Left renal pelvis (tissue), 4 donors: Measurements from ENCODE around the gene ABLIM2. TPM values are rescaled to one million over a fixed set of nuclear protein-coding genes. Genes with fewer than 3 reads are reported as not detected.

Source experiments
- DNase-seq, 4 donors: peaks; one replicate each; pipeline ENCODE4 v3.0.0-alpha.2; 2013; ENCODE audit warnings: low read depth in 4 of 4, low spot score in 3 of 4
- polyA plus RNA-seq, 4 donors: library from polyadenylated mRNA; unstranded; fragments of 120-200 nt; gene quantifications; one replicate each; pipeline ENCODE4 v1.2.1, GENCODE V29; 2013; ENCODE audit not compliant: insufficient read length in 4 of 4

ABLIM2 gene
- polyA plus RNA-seq, 4 donors: 1.8 to 7.0 (median 6.1) TPM

GRCh38 chr4:8160572-8160971, 2.0 kb upstream of the ABLIM2 start:
- no peak for DNase-seq

- DNase-seq: no peak
Measured at GRCh38 chr4:8160233-8160560, 1.6 kb upstream of the ABLIM2 start.

- DNase-seq: no peak
Measured at GRCh38 chr4:8159537-8160232, 1.1 kb upstream of the ABLIM2 start.

DNA sequence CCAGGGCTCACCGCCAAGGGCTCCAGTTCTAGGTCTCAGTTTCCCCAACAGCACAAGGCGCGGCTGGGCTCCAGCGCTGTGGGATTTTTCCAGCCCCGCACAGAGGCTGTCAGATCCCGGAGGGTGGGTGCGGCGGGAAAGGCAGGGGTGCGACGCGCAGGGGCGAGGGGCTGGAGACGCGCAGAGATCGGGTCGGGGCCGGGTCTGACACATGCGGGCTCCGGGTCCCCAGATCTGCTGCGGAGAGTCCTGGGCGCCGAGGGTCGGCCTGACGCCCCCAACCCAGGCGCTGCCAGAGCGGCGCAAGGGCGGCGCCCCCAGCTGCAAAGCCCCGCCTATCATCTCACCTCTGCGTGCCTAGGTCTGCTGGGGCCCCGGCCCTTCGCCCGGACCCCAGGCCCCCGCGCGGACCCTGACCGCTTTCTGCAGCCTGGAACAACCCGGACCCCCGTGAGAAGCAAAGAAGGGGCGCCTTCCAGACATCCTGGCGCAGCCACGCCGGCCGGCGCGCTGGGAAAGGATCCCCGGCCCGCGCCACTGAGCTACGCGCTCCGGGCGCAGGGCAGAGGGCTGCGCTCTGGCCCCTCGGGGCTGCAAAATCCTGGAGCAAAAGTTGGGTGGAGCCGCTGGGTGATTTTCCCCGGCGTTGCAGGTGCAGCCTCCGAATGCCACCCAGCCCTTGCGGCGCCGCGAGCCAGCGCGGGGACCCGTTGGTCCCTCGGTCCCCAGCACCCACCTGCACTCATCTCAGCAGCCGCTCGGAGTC, 486 bp downstream of the ABLIM2 start:
- DNase-seq: no peak

GRCh38 chr4:8157496-8157895, 1.1 kb downstream of the ABLIM2 start:
- no peak for DNase-seq

GRCh38 chr4:8156617-8157016, 2.0 kb downstream of the ABLIM2 start:
- no peak for DNase-seq

DNA sequence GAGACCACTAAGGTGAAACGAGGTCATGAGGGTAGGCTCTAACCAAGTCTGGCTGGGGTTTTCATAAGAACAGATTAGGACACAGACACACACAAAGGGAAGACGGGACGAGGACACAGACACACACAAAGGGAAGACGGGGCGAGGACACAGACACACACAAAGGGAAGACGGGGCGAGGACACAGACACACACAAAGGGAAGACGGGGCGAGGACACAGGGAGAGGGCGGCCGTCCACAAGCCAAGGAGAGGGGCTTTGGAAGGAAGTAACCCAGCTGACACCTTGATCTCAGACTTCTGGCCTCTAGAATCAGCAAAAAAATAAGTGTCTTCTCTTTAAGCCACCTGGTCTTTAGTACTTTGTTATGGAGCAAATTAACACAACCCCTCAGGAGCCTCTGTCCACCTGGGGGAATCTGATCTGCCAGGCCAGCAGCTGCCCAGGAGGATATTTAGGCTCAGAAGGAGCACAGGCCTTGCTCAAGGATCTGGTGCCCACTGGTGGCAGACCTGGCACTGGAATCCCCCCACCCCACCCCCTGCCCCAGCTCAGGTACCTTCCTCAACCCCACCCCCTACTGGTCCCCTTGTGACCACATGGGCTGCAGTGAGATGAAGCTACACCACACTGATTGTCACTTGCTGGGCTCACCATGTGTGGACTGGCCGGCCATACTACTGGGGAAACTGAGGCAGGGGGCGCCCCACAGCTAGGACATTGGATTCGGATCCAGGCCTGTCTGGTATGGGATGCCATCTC, 2.8 kb downstream of the ABLIM2 start:
- DNase-seq: no peak

DNA sequence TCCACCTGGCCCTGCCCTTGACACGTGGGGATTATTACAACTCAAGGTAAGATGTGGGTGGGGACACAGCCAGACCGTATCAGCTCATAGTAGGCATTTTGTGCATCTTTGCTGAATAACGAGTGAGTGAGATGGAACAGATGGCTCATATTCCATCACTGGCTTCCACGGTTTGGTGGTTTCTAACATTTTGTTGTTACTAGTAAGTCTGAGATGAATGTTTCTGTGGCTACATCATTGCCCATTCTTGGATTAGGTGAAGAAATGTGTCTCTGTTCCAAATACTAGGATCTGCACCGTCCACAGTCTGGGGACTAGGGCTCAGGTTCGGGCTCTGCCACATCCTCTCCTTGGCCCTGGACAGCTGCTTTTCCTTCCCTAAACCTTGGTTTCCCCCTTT, 3.6 kb downstream of the ABLIM2 start:
- no peak for DNase-seq

GRCh38 chr4:8153441-8153840, 5.2 kb downstream of the ABLIM2 start:
- no peak for DNase-seq

DNA sequence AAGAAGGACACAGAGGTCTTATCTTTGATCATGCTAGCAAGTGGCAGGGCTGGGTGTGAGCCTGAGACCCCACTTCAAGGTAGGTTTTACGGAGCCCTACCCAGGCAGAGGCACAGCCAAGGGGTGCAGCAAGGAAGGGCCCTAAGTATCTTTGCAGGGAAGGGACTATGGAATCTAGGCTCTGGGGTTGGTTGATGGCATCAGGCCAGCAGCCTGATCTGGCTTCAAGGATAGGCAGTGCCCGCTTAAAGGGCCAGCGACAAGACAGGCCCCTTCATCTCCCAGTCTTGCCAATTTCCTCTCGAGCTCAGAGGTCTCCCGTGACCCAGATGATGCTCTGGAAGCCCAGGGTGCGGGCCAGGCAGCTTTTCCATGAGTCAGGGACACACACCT, 5.8 kb downstream of the ABLIM2 start:
- no peak for DNase-seq

- no peak for DNase-seq
Measured at GRCh38 chr4:8152090-8152864, 6.3 kb downstream of the ABLIM2 start.

DNA sequence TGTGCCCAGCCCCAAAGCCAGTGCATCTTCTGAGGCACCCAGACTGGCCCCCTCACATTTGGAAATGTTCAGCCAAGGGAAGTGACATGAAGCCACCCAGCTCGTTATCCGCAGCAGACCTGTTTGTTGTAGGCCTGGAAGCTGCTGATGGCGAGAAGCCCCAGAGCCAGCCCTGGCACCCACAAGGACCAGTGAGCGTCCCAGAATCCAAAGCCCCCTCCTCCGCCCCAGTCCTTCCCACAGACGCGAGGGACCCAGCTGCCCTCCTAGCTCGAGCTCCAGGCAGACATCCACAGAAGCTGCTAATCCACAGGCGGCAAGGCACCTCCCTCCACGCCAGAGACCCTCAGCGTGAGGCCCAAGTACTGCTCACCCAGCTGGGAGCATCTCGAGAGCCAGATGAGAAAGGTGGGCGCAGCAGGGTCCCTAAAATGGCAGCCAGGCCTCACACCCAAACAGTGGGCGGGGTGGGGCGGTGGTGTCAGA, 7.4 kb downstream of the ABLIM2 start:
- no peak for DNase-seq

- DNase-seq: no peak
Measured at GRCh38 chr4:8150152-8151090, 8.2 kb downstream of the ABLIM2 start.

DNA sequence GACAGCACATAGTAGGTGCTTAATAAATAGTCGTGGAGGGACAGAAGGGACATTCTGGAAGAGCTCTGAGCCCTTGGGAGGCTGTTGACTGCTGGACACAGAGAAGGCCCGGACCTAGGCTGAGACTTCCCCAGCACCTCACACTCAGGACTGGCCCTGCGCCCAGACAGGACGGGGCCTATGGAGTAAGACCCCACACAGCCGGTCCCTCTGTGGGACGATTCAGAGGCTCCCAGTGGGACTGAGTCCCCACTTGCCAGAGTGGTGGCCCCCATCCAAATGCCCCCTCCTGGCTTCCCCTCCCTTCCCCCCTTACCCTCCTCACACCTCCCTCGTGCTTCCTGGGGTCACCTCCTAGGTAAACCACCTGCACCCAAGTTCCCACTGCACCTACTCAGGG, 8.9 kb downstream of the ABLIM2 start:
- no peak for DNase-seq

DNA sequence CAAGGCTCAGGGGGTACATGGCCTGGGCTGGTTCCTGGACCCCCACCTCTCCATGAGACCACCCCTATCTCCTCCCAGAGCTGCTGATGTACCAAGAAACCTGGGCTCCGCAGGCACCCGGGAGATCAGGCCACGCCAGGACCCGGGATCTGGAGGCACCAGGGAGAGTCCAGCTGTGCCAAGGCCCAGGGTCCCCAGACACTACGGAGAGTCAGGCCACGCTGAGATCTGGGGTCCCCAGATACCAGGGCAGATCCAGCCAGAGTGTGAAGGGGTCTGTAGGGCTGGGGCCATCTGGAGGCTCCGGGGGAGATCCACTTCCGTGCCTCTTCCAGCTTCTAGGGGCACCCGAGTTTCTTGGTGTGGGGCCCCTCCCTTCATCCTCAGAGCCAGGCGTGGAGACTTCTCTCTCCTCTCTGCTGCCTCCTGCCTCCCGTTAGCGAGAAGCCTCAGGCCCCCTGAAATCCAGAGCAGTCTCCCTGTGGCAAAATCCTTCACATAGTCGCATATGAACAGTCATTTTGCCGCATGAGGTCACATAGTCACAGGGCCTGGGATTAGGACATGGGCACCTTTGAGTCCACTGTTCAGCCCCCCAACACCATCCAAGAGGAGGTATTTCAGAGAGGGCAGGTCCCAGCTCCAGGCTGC, 9.7 kb downstream of the ABLIM2 start:
- no peak for DNase-seq

GRCh38 chr4:8148159-8148558, 10.5 kb downstream of the ABLIM2 start:
- DNase-seq: no peak

GRCh38 chr4:8147231-8147970, 11.2 kb downstream of the ABLIM2 start:
- no peak for DNase-seq

- no peak for DNase-seq
Measured at GRCh38 chr4:8146157-8146556, 12.5 kb downstream of the ABLIM2 start.

- DNase-seq: no peak
Measured at GRCh38 chr4:8144359-8144758, 14.3 kb downstream of the ABLIM2 start.
